Subcutaneous abdominal adipose tissue (tissue), 5 donors: ENCODE measurements around the gene EPB41L2.
A peak's percentile ranks its signal among the peaks of the same experiment; 100 is the strongest.
"Not testable (repeated sequence)": the region's sequence is repeated elsewhere in the genome, so short reads cannot be mapped to it uniquely, and the experiment has no call there.

Experiments
- H3K27ac ChIP-seq: one replicate; pipeline ENCODE4 v1.7.0; 2013; ENCODE audit warnings: low read depth, mild to moderate bottlenecking, inconsistent platforms, low read length, moderate library complexity
- H3K27me3 ChIP-seq, 5 donors: one replicate each; pipeline ENCODE4 v1.7.0; 2013; ENCODE audit warnings: low read length in 5 of 5, inconsistent platforms in 1 of 5; ENCODE audit not compliant: control insufficient read depth in 5 of 5, insufficient read depth in 4 of 5
- H3K36me3 ChIP-seq, 5 donors: one replicate each; pipeline ENCODE4 v1.7.0; 2013; ENCODE audit warnings: low read length in 5 of 5; ENCODE audit not compliant: control insufficient read depth in 5 of 5, insufficient read depth in 5 of 5
- H3K4me1 ChIP-seq, 5 donors: one replicate each; pipeline ENCODE4 v1.7.0; 2013; ENCODE audit warnings: low read length in 5 of 5, mild to moderate bottlenecking in 3 of 5, moderate library complexity in 1 of 5; ENCODE audit not compliant: control insufficient read depth in 5 of 5, insufficient read depth in 5 of 5
- H3K4me3 ChIP-seq, 5 donors: one replicate each; pipeline ENCODE4 v1.7.0; 2013; ENCODE audit warnings: low read length in 5 of 5, low read depth in 1 of 5
- H3K9ac ChIP-seq, 5 donors: one replicate each; pipeline ENCODE4 v1.7.0; 2013; ENCODE audit warnings: low read length in 5 of 5, mild to moderate bottlenecking in 4 of 5, moderate library complexity in 3 of 5
- H3K9me3 ChIP-seq, 5 donors: one replicate each; pipeline ENCODE4 v1.7.0; 2013; ENCODE audit warnings: low read length in 5 of 5; ENCODE audit not compliant: control insufficient read depth in 5 of 5
- donor health status: healthy.
- donor health status: healthy.
- donor health status: healthy.
- donor health status: healthy.
- donor health status: healthy.

Gene EPB41L2

DNA sequence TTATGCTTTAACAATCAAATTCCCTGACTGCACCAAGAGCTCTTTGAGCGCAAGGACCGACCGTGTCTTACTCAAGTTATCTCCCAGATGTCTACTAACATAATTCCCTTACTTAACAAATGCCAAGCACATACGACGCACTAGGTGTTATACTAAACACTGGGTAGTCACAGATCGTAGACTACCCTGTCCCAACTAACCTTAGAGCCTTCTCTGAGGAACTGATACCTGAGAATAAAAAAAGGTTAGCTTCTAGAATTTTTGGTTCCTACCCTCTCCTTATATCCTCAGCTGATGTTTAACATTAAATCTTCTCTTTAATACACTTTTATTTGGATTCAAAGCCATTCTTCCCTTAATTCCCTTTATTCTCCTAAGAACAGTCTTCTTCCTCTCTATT lies 38.5 kb downstream of the EPB41L2 start:
- Histone ChIP-seq H3K9me3 (no peaks in the 10 kb centered on the region), H3K9ac (no peak overlapping the region), H3K27ac (no peak overlapping the region), H3K36me3 (no peaks in the 10 kb centered on the region), H3K27me3 (no peaks in the 10 kb centered on the region), H3K4me3 (no peak overlapping the region), H3K4me1 (peaks cover 0 to 22% (median 18%) of the 10 kb centered on the region in 5 donors)

DNA sequence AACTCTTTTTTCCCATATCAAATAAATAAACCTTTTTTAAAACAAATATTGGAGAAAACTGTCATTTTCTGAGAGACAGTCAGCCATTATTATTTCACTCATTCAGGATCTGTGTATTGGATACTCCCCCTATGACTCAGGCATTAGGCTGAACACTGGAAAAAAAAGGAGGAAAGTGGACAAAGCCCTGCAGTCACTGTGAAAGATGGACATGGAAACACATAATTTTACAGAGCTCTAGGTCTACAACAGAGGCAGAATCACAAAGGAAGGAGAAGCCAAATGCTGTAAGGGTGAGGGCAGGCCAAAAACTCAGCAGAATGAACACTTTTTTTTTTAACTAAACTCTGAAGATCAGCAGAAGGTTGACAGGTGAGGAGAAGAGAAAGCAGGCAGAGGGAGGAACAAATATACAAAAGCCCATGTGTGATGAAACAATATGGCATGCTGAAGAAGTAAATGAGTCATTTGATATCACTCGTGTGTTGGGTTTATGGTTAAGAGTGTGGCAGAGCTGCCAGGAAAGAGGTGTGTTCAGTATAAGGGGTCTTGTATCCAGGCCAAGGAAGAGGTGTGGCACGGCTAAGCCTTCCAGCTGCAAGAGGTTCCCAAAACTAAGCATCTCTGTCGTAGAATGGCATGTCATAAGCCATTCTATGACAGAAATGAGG lies 39.1 kb downstream of the EPB41L2 start:
- Histone ChIP-seq H3K4me1 (peaks cover 0 to 21% (median 13%) of the 10 kb centered on the region in 5 donors), H3K36me3 (no peaks in the 10 kb centered on the region), H3K9me3 (no peaks in the 10 kb centered on the region), H3K27me3 (no peaks in the 10 kb centered on the region), H3K4me3 (no peak overlapping the region), H3K27ac (no peak overlapping the region), H3K9ac (no peak overlapping the region)

DNA sequence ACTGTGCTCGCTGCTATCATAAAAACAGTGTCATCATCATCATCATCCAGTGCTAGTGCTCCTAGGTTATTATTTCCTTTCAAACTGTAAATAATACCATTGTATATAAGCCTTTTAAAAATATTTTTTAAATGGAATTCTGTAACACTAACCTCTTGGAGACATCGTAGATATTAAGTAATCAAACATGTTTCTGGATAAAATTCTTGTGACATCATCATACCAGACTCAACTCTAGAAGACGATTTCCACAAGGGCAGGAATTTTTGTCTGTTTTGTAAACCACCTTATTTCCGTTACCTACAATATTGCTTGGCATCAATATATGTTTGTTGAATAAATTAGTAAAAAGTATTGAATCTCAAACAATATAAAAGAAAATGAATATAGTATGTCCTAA lies 40.4 kb downstream of the EPB41L2 start:
- Histone ChIP-seq H3K27me3 (no peaks in the 10 kb centered on the region), H3K4me3 (no peak overlapping the region), H3K27ac (no peak overlapping the region), H3K9me3 (no peaks in the 10 kb centered on the region), H3K9ac (no peak overlapping the region), H3K4me1 (peaks cover 0 to 13% (median under 1%) of the 10 kb centered on the region in 5 donors), H3K36me3 (no peaks in the 10 kb centered on the region)

DNA sequence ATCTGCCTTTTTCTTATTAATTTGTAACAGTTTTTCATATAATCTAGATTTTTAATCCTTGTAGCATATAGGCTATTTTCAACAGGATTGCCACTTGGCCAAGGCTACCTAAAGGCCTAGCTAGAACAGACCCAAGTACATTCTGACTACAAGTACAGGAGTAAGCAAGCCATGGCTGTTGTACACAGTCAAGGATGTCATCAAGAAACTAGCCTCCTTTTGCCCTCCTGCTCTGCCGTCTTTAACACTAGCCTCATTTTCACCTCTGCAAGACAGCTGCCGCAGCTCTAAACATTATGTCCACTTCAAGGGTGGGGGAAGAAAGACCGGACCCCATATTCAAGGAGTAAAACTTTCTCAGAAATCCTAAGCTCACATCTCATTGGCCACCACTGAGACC lies 45.1 kb downstream of the EPB41L2 start:
- Histone ChIP-seq H3K27me3 (no peaks in the 10 kb centered on the region), H3K4me3 (no peak overlapping the region), H3K36me3 (no peaks in the 10 kb centered on the region), H3K27ac (no peak overlapping the region), H3K4me1 (peaks cover 2 to 36% (median 34%) of the 10 kb centered on the region in 5 donors), H3K9me3 (no peaks in the 10 kb centered on the region), H3K9ac (no peak overlapping the region)

DNA sequence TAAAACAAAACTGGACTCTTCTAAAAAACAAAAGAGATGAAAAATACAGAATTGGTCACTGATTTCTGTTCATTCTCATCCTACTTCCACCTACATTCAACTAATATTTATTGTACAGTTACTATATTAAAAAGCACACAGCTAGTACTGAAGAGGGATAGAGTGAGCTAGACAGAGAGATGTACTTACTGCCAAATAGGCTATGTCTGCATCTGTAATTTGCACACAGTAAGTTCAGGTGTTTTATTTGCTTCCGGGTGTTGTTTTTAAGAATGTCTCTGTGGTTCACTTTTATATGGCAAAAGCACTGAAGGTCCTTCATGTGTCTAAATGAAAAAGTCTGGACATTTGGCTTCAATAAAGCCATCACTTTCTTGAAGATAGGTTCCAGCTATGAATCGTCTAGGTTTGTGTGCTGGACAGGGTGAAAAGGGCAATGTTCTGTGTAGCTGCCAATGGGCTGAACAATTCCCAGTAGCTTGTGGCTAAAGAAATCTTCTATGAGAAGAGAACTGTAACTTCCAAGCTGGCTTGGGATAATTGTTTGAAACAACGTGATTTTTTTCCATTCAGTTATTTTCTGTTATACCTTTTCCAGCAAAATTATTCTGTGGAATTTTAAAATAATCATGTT lies 47.3 kb downstream of the EPB41L2 start:
- Histone ChIP-seq H3K9ac (peak overlapping the region in 1 of 5 donors; percentile 14), H3K9me3 (no peaks in the 10 kb centered on the region), H3K4me1 (peaks cover 3 to 48% (median 40%) of the 10 kb centered on the region in 5 donors), H3K27me3 (no peaks in the 10 kb centered on the region), H3K4me3 (no peak overlapping the region), H3K36me3 (no peaks in the 10 kb centered on the region), H3K27ac (peak overlapping the region; percentile 76)

DNA sequence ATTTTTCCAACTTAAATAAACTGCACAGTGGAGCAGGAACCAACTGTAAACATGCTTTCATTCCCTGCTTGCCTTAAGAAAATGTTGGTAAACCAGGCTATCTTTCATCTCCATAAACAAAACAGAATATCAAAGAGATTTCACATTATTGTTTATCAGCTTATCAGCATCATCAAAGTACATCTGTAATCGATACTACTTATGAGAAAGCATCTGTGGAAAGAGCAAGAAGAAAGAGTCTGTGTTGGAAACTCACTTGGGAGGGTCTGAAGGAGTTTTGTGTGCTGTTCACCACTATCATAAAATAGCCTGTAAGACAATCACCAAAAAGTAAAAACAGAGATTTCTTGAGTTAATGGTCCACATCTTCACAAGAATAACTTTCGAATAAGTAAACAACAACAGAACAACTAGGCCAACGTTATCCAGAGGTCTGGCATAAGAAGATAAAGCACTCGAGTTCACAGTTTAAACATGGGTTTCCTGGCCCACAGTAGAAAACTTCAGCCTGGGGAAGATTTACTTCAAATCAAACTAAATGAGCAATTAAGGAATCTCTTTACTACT lies 47.9 kb downstream of the EPB41L2 start:
- Histone ChIP-seq H3K9ac (no peak overlapping the region), H3K4me3 (no peak overlapping the region), H3K27ac (peak overlapping the region; percentile 76)

DNA sequence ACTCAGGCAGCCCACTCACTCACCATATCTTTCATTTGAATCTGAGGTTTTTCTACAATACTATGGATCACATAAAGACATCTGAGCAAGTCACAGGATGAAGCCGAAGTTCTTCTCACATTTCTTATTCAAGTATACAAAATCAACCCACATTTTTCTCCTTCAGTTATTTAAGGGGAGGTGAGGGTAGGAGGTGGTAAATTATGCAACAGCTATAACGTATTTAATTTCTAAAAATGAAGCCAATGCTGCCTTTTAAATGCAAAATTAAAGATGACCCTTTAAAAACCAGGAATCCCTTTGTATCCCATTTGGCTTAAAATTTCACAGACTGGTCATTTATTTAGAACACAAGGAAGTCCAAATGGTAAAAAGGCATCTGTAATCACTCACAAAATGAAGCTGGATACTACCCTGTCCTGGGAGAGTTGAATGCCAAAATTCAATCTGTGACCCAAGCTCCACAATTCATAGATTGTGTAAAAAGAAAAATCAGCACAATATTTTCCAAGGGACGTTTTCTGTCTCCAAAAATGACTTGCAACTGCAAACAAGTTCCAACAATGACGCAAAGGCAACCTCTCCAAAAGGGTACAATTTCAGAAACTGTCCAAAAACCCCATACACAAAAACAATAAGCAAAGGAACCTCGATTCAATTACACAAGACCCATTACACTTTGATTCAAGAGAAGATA lies 48.8 kb downstream of the EPB41L2 start:
- Histone ChIP-seq H3K36me3 (no peaks in the 10 kb centered on the region), H3K9ac (peak overlapping the region in 2 of 5 donors; percentile 14 to 17), H3K27me3 (no peaks in the 10 kb centered on the region), H3K4me1 (peaks cover 4 to 49% (median 40%) of the 10 kb centered on the region in 5 donors), H3K9me3 (no peaks in the 10 kb centered on the region), H3K27ac (peak overlapping the region; percentile 76), H3K4me3 (peak overlapping the region in 3 of 5 donors; percentile 11 to 50 (median 26))

More for the DNA sequence above, 47.9 kb downstream of the EPB41L2 start:
- H3K9me3 ChIP-seq, result no peaks in the 10 kb centered on the region
- no peaks in the 10 kb centered on the region for H3K27me3 ChIP-seq
- H3K36me3 ChIP-seq, result no peaks in the 10 kb centered on the region
- H3K4me1 ChIP-seq, result peaks cover 4 to 49% (median 40%) of the 10 kb centered on the region in 5 donors

DNA sequence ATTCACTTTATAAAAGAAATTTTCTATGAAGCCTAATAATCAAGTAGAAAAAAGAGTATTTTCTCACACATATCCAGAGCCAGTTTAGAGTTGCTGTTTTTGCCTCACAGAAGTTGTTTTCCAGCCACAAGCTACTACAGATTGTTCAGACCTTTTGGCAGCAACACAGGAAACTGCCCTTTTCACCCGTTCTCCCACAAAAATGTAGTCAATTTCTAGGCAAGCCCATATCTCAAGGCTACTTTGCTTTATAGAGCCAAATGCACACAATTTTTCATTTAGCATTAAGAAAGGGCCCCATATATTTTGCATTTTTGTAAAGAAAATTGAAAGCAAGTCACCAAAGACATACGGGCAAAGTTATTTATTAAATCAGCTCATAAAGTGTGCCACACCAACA lies 49.5 kb downstream of the EPB41L2 start:
- Histone ChIP-seq H3K9me3 (no peaks in the 10 kb centered on the region), H3K9ac (peak overlapping the region in 3 of 5 donors; percentile 14 to 53 (median 17)), H3K4me3 (peak overlapping the region in 4 of 5 donors; percentile 11 to 50 (median 24)), H3K4me1 (peaks cover 4 to 49% (median 40%) of the 10 kb centered on the region in 5 donors), H3K27ac (peak overlapping the region; percentile 76), H3K36me3 (no peaks in the 10 kb centered on the region), H3K27me3 (no peaks in the 10 kb centered on the region)

DNA sequence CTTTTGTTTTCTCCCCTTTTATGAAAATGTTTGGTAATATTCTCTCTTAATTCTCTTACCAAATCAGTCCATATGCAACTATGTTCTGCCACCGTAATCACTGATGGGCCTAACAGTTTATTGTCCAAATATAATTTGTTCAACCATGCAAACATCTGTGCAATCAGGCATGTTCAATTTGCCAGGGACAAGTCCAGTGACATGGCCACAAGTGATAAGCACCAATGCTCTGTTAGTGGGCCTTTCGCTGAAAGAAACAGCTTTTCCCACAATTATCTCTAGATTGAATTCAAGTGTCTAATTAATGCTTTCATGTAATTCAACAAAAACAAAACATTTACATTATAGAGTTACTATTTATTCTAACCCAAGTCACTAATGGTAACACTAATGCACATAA lies 53.3 kb downstream of the EPB41L2 start:
- Histone ChIP-seq H3K27me3 (no peaks in the 10 kb centered on the region), H3K36me3 (no peaks in the 10 kb centered on the region), H3K27ac (no peak overlapping the region), H3K4me1 (peaks cover 4 to 41% (median 32%) of the 10 kb centered on the region in 5 donors), H3K4me3 (no peak overlapping the region), H3K9ac (no peak overlapping the region), H3K9me3 (peaks cover 0 to 9% (median 0%) of the 10 kb centered on the region in 5 donors)

DNA sequence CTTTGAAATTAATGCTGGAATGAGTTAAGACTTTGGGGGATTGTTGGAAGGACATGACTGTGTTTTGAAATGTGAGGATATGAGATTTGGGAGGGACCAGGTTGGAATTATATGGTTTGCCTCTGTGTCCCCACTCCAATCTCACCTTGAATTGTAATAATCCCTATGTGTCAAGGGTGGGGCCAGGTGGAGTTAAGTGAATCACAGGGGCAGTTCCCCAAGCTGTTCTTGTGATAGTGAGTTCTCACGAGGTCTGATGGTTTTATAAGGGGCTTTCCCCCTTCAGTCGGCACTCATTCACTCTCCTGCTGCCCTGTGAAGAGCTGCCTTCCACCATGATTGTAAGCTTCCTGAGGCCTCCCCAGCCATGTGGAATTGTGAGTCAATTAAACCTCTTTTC lies 54.1 kb downstream of the EPB41L2 start:
- not testable (repeated sequence) for H3K27me3 ChIP-seq, H3K9me3 ChIP-seq, H3K9ac ChIP-seq, H3K36me3 ChIP-seq, H3K4me3 ChIP-seq, H3K27ac ChIP-seq
- peaks cover 6 to 41% (median 32%) of the 10 kb centered on the region in 5 donors for H3K4me1 ChIP-seq
